ENCODE results near the gene NR4A1. TPM values are rescaled to one million over a fixed set of nuclear protein-coding genes. Genes with fewer than 3 reads are reported as not detected.

The NR4A1 gene
- total RNA-seq, 1 experiment from 2014 or later = 25.8 TPM

- H3K9me3 ChIP-seq (ENCODE audit: control insufficient read depth, low read depth, low read length) = no peaks in the 10 kb centered on the region
- H2AFZ ChIP-seq (ENCODE audit: low read length) = no peak overlapping the region
- H3K27me3 ChIP-seq (ENCODE audit: insufficient read depth, low read length) = peaks cover 2% of the 10 kb centered on the region; the same call in 1 of the 2 replicates
- H4K20me1 ChIP-seq (ENCODE audit: control insufficient read depth, insufficient read depth, insufficient read length) = peaks cover 2% of the 10 kb centered on the region
- H4K5ac ChIP-seq (ENCODE audit: insufficient read length, low read depth, low read length) = no peak overlapping the region
- no peak overlapping the region for H3K27ac ChIP-seq (ENCODE audit: insufficient read length, low read depth, low read length)
- no peak overlapping the region for H3K23ac ChIP-seq (ENCODE audit: insufficient read length, low read depth, low read length)
- H3K14ac ChIP-seq (ENCODE audit: insufficient read depth, low read length) = peak overlapping the region; percentile 82
- DNase-seq = peak; percentile 78
- H3K9me3 Mint-ChIP-seq = no peaks in the 10 kb centered on the region
- H3K4me3 Mint-ChIP-seq = peak overlapping the region; percentile 40 to 74
- no peak overlapping the region for H3K27ac Mint-ChIP-seq
- H2BK12ac ChIP-seq (ENCODE audit: insufficient read length, low read depth, low read length) = no peak overlapping the region
- no peak overlapping the region; the same call in 1 of the 2 replicates for H3K4ac ChIP-seq (ENCODE audit: low read depth, low read length)
- H3K27me3 Mint-ChIP-seq (ENCODE audit: low read depth) = peaks cover 39% of the 10 kb centered on the region
- peaks cover 10% of the 10 kb centered on the region for H3K23me2 ChIP-seq (ENCODE audit: insufficient read length, low read depth, low read length, poor library complexity, severe bottlenecking)
- peak overlapping the region; percentile 69 for H3K18ac ChIP-seq (ENCODE audit: insufficient read length, low read depth, low read length)
- no peaks in the 10 kb centered on the region for H3K79me1 ChIP-seq (ENCODE audit: insufficient read depth, low read depth, low read length, poor library complexity, severe bottlenecking)
- no peak overlapping the region for H2BK120ac ChIP-seq (ENCODE audit: low read depth, low read length, poor library complexity, severe bottlenecking)
- peaks cover 2% of the 10 kb centered on the region; the same call in 1 of the 2 replicates for H3K79me2 ChIP-seq (ENCODE audit: insufficient read depth, low read length)
- H4K8ac ChIP-seq (replicated peaks; ENCODE audit: insufficient read length, low read depth, low read length) = no peak overlapping the region
- no CpG with 5 or more reads among the region's 53 CpGs for WGBS (ENCODE audit: extremely low coverage, insufficient read length, low lambda C conversion rate)
- no peak overlapping the region for H2BK20ac ChIP-seq (ENCODE audit: low read depth, low read length, poor library complexity, severe bottlenecking)
- no peak overlapping the region for H2BK5ac ChIP-seq (ENCODE audit: insufficient read length, low read length)
- TF ChIP-seq, protein P1, sequence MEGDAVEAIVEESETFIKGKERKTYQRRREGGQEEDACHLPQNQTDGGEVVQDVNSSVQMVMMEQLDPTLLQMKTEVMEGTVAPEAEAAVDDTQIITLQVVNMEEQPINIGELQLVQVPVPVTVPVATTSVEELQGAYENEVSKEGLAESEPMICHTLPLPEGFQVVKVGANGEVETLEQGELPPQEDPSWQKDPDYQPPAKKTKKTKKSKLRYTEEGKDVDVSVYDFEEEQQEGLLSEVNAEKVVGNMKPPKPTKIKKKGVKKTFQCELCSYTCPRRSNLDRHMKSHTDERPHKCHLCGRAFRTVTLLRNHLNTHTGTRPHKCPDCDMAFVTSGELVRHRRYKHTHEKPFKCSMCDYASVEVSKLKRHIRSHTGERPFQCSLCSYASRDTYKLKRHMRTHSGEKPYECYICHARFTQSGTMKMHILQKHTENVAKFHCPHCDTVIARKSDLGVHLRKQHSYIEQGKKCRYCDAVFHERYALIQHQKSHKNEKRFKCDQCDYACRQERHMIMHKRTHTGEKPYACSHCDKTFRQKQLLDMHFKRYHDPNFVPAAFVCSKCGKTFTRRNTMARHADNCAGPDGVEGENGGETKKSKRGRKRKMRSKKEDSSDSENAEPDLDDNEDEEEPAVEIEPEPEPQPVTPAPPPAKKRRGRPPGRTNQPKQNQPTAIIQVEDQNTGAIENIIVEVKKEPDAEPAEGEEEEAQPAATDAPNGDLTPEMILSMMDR (conservative IDR thresholded peaks at IDR 0.05) = no peak
- H4K91ac ChIP-seq (ENCODE audit: insufficient read length, low read depth, low read length) = no peak overlapping the region
- H2BK15ac ChIP-seq (ENCODE audit: low read depth, low read length) = no peak overlapping the region
- no peak overlapping the region for H2AK5ac ChIP-seq (ENCODE audit: insufficient read length, low read length)
- H3T11ph ChIP-seq (ENCODE audit: low read length) = no peak overlapping the region
- H3K4me2 ChIP-seq (ENCODE audit: insufficient read depth, insufficient read length, low read length) = peak overlapping the region; percentile 18
- peaks cover 26 to 41% of the 10 kb centered on the region in 2 experiments for H3K4me1 Mint-ChIP-seq
- H3K36me3 Mint-ChIP-seq (ENCODE audit: insufficient read depth in 1 of 3, low read depth in 3 of 3) = peaks cover 0 to 2% (median 0%) of the 10 kb centered on the region in 3 experiments; a peak in 1 of 7 replicates
- H3K56ac ChIP-seq (ENCODE audit: insufficient read length, low read depth, low read length) = no peak overlapping the region
- H3K4me1 ChIP-seq (ENCODE audit: insufficient read depth, low read length) = peaks cover 2% of the 10 kb centered on the region; the same call in 1 of the 2 replicates
- no peak overlapping the region for H3K9ac ChIP-seq (ENCODE audit: extremely low read depth, insufficient read length, low read length)
Observed at GRCh38 chr12:52036587-52037171, 14.6 kb upstream of the NR4A1 start.

All from H9 (cell line).